HG03460 (cell line): ENCODE measurements around the gene PPM1A.
"Not testable (repeated sequence)": the region's sequence is repeated elsewhere in the genome, so short reads cannot be mapped to it uniquely, and the experiment has no call there.

Experiments
- ATAC-seq: cut with Tn5 transposase; IDR thresholded peaks from one replicate; pipeline ENCODE4 v1.9.1; 2021; ENCODE audit not compliant: unreplicated experiment

PPM1A gene

GRCh38 chr14:60317609-60318008 is 68.6 kb downstream of the PPM1A start:
- no peak for ATAC-seq

- not testable (repeated sequence) for ATAC-seq
These were observed 71.8 kb downstream of the PPM1A start for GRCh38 chr14:60320860-60321259.

GRCh38 chr14:60323199-60323896 is 74.3 kb downstream of the PPM1A start:
- no peak for ATAC-seq

- no peak for ATAC-seq
These were observed 75.8 kb downstream of the PPM1A start for GRCh38 chr14:60324837-60325236.

- no peak for ATAC-seq
These were observed 77.3 kb downstream of the PPM1A start for GRCh38 chr14:60326274-60326673.

- peak; percentile 56 for ATAC-seq
These were observed 78.7 kb downstream of the PPM1A start for GRCh38 chr14:60327447-60328331.

- ATAC-seq = no peak
These were observed 79.6 kb downstream of the PPM1A start for GRCh38 chr14:60328583-60328982.

GRCh38 chr14:60329274-60329673 is 80.3 kb downstream of the PPM1A start:
- no peak for ATAC-seq

GRCh38 chr14:60331201-60332045 is 82.4 kb downstream of the PPM1A start:
- peak; percentile 67 for ATAC-seq

GRCh38 chr14:60332046-60332399 is 83.0 kb downstream of the PPM1A start:
- ATAC-seq = no peak

- no peak for ATAC-seq
These were observed 83.8 kb downstream of the PPM1A start for GRCh38 chr14:60332869-60333268.

- no peak for ATAC-seq
These were observed 90.5 kb downstream of the PPM1A start for GRCh38 chr14:60339571-60339970.

GRCh38 chr14:60343571-60344071 is 94.6 kb downstream of the PPM1A start:
- no peak for ATAC-seq

GRCh38 chr14:60344751-60345150 is 95.7 kb downstream of the PPM1A start:
- ATAC-seq = no peak

- ATAC-seq = no peak
These were observed 97.7 kb downstream of the PPM1A start for GRCh38 chr14:60346706-60347105.

GRCh38 chr14:60348211-60348610 is 99.2 kb downstream of the PPM1A start:
- ATAC-seq = no peak
